SK-N-MC (cell line): Measurements from ENCODE around the gene OR51B2.

ENCODE experiments used
- EZH2 ChIP-seq: fragments of 200-600 bp; sonication (generic); IDR thresholded peaks from one replicate; pipeline ENCODE4 v1.6.1; 2017; ENCODE audit warnings: antibody characterized with exemption
- POLR2AphosphoS5 ChIP-seq: IDR thresholded peaks from 2 replicates; pipeline ENCODE4 v1.6.1; 2012; ENCODE audit warnings: mild to moderate bottlenecking, low read depth, low read length, borderline replicate concordance

DNA sequence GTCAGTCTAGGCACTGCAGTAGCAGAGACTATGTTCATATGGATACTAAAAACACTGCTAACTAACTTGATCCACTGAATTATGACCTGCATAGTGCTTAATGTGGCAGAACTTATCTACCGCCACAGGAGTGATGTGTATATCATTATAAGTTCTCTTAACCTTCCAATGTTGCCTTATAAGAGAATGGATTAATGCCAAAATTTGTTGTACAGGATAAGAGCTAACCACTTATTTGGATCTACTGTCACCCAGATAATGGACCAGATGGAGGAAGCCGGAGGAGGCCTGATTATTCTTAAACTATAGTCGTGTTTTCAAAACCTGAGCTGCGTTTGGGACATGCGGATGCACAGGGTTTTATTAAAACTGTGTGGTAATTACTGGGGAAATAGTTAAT is 20.5 kb downstream of the OR51B2 start:
- TF ChIP-seq POLR2AphosphoS5 (no peak), EZH2 (no peak)
